GM21367 (cell line): ENCODE data around the gene GNAS.
"Not testable (repeated sequence)": the region's sequence is repeated elsewhere in the genome, so short reads cannot be mapped to it uniquely, and the experiment has no call there.

Source experiments
- ATAC-seq: cut with Tn5 transposase; IDR thresholded peaks from one replicate; pipeline ENCODE4 v1.9.1; 2021; ENCODE audit not compliant: unreplicated experiment

GNAS gene

DNA sequence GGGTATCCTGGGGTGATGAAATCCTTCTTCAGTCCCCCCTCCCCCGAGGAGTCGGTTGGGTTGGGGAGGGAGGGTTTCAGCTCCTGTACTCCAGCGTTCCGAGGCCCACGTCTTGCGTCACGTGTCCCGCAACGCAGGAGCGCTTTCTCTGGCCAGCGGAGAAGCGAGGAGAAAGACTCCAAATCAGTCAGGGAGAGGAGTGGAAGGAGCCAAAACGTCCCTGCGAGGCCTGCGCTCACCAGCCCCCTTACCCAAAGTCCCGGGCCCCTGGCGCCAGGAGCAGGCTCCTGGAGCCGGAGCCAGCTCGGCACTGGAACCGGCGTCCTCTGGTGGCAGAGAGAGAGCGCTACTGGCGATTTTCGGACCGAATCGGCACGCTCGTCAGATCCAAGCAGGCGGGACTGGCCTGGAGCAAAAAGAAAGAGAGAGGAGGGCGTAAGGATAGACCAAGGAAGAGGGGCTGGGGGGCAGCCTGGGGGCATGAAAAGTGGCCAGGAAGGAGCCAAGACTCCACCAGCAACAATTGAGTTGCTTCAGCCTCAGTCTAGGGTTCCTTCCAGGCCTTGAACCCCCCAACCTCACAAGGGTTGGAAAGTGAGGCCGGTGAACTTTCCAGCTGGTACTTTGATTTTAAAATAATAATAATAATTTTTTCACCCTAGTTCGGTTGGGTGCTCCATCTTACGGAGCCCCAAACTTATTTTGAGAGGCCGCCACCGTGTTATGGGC, at the start of gene GNAS:
Gene GNAS (plus strand): TSS at position 174 of the 729 bp plus-strand sequence.
- ATAC-seq, result no peak

- ATAC-seq, result no peak
Observed at GRCh38 chr20:58803533-58803932, 49.0 kb upstream of the GNAS start.

DNA sequence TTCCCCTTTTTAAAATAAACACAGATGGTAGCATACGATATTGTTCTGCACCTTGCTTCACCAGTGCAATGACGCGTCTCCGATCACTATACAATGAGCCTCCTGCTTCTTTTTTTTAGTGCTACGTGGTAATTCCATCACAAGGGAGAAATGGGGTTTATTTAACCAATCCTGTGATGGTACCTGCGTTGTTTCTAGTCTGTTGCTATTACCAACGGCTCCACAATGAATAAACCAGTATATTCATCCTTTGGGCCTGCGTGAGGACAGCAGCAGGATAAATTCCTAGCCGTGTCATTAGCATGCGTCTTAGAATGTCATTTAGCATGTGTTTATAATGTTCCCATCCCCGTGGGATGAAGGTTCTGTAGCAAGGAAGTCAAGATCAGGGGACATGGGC, 44.7 kb upstream of the GNAS start:
- no peak for ATAC-seq

GRCh38 chr20:58808271-58809046, 44.1 kb upstream of the GNAS start:
- ATAC-seq, result no peak

DNA sequence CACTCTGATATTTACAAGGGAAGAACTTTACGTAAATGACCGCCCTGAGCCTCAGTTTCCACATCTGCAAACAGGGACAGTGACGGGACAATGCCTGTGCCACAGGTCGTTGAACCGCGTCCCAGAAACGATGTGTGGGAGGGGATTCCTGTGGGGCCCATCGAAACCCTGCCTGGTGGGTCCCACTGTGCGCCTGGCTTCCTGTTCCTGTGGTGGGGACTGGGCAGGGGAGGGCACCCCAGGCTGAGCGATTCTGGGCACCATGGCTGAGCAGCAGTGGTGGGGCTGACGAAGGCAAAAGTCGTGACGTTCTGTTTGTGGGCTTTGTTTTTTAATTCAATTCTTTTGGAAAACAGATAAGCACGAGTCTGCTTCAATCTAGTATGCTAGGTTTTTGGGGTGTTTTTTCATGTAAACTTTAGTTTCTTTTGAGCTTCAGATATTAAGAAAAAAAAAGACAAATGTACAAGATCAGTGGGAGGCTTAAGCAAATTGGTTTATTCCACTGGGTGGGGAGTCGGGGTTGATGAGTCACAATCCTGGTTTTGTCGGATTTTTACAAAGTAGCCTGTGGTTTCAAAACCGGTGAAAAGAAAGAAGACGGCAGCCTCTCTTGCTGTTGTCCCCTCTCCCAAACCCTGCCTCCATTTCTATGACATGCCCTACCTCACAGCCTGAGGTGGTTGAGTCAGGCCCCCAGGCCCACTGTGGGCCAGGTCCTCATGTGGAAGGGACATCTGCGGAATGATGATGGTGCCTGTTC, 42.2 kb upstream of the GNAS start:
- ATAC-seq, result no peak

DNA sequence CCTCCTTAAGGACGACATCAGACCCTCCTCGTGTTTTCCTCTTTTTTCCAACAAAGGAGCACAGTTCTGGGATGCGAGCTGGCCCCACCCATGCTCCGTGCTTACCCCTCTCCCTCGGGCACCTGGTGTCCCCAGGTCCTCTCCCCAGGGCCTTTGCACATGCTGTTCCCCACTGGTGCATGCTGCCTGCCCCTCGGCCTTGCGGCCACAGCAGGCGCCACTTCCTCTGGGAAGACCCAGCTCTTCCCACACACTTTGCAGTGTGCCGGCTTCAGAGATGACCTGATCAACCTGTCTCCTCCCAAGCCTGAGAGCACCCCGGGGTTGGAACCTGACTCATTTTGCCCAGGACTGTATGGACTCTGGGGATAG, 41.7 kb upstream of the GNAS start:
- ATAC-seq, result no peak

DNA sequence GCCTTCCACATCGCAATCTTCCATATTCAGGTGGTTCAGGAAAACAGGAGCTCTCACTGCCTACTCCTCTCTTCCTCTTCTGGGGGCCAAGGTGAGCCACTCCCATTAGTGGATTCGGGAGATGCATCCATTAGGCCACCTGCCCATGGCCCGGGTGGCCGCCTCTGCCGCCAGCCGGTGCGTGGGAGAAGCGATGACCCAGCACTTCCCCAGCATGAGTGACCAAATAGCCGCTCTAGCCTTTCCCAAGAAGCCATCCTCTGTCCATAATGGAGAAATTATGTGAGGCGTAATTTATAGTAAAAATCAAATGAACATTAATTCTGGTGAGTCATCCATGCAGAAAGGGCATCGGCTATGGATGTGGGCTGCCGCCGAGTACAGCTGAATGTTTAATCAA, 41.2 kb upstream of the GNAS start:
- ATAC-seq, result no peak

GRCh38 chr20:58813369-58813768, 39.1 kb upstream of the GNAS start:
- ATAC-seq, result no peak

- no peak for ATAC-seq
Observed at GRCh38 chr20:58815448-58815847, 37.1 kb upstream of the GNAS start.

DNA sequence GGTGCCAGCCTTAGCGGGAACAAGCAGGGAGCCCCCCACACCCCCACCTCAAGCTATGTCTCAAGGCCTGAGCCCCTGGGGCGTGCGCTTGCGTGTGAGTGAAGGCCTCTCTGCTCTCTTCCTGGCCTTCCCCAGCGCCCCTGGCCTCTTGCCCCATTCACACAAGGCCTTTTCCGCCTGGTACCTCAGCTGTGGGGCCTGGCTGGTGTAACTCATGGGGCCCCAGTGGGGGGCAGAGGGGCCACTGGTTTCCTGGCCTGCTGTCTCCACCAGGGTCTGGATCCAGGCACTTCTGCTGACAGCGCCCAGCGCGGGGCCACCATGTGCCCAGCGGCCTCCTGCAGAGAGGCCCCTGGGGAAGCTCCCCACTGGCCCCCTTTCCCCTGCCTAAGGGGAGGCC, 36.5 kb upstream of the GNAS start:
- no peak for ATAC-seq

DNA sequence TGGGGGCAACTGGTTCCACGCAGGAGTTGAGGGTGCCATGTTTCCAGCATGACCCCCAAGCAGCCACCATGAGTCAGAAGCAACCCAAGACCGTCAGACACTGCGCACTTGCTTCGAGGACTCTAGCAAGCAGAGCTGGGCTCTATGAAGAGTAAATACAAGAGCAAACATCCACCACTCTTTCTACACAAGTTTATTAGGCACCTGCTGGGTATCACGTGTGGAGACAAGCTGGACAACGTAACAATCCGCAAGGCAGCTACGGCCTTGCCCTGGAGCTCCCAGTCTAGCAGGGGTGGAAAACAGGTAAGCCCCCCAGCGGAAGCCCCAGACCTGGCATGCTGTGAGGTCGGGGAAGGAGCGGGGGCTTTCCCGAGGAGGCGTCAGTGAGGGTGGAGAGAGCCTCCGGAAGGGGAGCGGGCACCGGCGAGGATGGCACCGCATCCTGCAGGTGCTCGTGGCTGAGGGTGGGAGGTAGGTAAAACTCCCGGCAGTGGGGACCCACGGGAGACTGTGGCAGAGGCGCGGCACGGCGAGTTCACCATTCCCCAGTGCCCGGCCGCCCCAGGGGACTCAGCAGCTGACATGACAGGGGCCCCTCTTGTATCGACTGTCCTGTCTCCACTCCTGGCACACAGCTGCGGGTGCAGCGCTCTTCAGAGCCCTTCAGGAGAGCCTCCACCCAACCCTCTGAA, 35.4 kb upstream of the GNAS start:
- ATAC-seq, result no peak

GRCh38 chr20:58817748-58818147, 34.8 kb upstream of the GNAS start:
- no peak for ATAC-seq

DNA sequence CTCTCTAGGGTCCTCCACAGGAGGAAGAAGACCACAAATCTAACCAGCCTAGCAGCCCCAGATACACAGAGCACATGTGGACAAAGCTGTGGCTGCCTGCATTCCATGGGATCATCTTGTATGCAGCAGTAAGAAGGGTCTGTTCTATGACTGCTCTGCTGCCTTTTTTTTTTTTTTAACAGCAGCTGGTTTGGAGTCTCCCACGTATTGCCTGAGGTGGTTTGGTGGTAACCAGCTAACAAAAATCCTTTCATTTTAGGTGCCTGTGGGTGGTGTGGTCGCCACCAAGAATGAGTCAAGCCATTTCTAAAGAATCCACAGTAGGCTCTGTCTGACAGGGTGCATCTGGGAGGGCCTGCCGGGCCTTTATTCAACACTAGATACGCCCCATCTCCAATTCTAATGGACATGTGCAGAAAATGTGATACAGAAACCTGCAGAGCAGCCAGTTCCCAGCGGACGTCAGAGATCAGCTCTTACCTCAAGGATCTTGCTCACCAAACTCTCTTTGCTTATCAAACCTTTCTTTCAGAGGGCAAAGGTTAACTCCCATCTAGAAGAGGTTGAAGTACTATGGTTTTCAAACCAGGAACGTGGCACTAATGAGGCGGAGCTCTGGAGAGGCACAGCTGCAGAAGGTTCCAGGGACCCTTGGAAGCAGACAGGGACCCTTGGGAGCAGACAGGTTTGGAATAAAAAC, 33.8 kb upstream of the GNAS start:
- no peak for ATAC-seq

DNA sequence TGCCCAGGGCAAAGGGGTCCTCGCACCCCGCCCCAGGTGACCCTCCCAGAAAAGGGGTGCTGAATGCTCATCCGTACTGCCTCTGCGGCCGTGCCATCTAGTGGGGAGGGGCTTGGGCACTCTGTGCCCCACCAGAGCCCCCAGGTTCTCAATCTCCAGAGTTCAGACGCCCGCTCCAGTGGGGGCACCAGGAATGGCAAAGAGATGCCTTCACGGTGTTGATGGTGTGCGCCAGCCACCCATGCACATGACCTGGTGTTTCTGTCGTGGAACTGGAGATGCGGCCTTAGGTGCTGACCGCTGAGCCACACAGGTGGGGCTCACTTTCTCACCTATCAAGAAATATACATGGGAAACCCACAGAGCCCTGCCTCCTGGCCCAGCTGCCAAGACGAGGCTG, 32.6 kb upstream of the GNAS start:
- ATAC-seq, result no peak

DNA sequence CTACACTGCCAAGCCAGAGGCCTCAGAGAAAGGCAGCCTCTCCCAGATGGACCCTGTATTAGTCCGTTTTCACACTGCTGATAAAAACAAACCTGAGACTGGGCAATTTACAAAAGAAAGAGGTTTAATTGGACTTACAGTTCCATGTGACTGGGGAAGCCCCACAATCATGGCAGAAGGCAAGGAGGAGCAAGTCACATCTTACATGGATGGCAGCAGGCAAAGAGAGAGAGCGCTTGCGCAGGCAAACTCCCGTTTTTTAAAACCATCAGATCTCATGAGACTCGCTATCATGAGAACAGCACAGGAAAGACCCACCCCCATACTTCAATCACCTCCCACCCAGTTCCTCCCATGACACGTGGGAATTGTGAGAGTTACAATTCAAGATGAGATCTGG, 32.0 kb upstream of the GNAS start:
- ATAC-seq, result not testable (repeated sequence)

DNA sequence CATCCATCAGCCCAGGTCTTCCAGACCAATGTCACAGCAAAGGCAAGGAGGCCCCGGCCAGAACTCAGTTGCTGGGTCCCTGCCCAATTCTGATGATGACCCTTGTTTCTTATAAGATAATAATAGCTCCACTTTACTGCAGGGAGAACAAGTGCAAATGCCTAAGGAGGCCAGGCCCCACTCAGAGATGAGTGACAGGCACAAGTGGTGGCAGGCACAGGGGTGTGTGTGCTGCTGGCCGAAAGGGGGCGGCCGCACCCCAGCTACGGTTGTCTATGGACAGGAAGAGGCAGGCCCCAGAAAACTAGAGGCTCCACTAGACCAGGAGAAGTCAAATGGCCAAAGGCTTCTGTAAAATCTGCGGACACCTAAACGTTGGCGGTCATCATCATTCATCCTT, 30.4 kb upstream of the GNAS start:
- ATAC-seq, result no peak

GRCh38 chr20:58822748-58823730, 29.5 kb upstream of the GNAS start:
- ATAC-seq, result no peak

GRCh38 chr20:58824843-58825242, 27.7 kb upstream of the GNAS start:
- ATAC-seq, result no peak

DNA sequence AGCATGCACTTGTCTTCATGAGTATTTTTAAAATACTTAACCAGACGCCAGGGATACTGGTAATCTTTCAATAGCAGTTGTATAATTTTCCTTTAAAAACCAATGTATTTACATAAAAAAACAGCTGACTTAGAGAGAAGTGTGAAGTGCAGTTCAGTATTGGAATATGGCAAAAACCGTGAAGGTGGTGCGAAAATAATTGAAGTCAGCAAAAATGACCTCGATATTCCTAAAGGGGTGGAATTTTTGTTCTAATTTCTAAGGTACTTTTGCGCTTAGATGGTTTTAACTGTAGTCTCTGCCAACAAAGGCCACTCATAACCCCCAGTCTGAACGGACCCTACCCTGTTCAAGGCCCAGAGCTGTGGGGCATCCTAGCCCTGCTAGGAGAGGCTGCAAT, 27.1 kb upstream of the GNAS start:
- ATAC-seq, result no peak

GRCh38 chr20:58826271-58826670, 26.2 kb upstream of the GNAS start:
- no peak for ATAC-seq
